Hematopoietic multipotent progenitor cell treated with erythropoietin and hydrocortisone succinate and interleukin-3 and kit ligand, for 4 days (in vitro differentiated cells): ENCODE measurements around the gene CDHR1.

Experiments used
- DNase-seq: peaks from one replicate; pipeline ENCODE4 v3.0.0-alpha.2; 2015

Gene CDHR1

GRCh38 chr10:84236807-84237198, 42.5 kb downstream of the CDHR1 start:
- DNase-seq = no peak

GRCh38 chr10:84237199-84238051, 43.1 kb downstream of the CDHR1 start:
- DNase-seq = peak; percentile 18

- no peak for DNase-seq
Measured at GRCh38 chr10:84238909-84239308, 44.6 kb downstream of the CDHR1 start.

GRCh38 chr10:84241185-84241790, 47.0 kb downstream of the CDHR1 start, which contains the start of gene LRIT1:
Gene LRIT1, minus strand, starts transcription at chr10:84241546. Its CDS starts 107 bp downstream, at chr10:84241439.
- DNase-seq = no peak

- DNase-seq = no peak
Measured at GRCh38 chr10:84243759-84244158, 49.4 kb downstream of the CDHR1 start.

GRCh38 chr10:84244651-84245270, 50.4 kb downstream of the CDHR1 start, which contains the start of gene RGR:
Gene RGR, plus strand, starts transcription at chr10:84245053. Its CDS starts 38 bp downstream, at chr10:84245091.
- no peak for DNase-seq

- DNase-seq = no peak
Measured at GRCh38 chr10:84247496-84247895, 53.2 kb downstream of the CDHR1 start.

- no peak for DNase-seq
Measured at GRCh38 chr10:84248794-84249193, 54.5 kb downstream of the CDHR1 start.

GRCh38 chr10:84254552-84255478, 60.5 kb downstream of the CDHR1 start:
- no peak for DNase-seq

- DNase-seq = peak; percentile 72
Measured at GRCh38 chr10:84256510-84257342, 62.4 kb downstream of the CDHR1 start.

GRCh38 chr10:84257343-84258020, 63.1 kb downstream of the CDHR1 start:
- no peak for DNase-seq

GRCh38 chr10:84258034-84258695, 63.8 kb downstream of the CDHR1 start:
- no peak for DNase-seq

- DNase-seq = no peak
Measured at GRCh38 chr10:84261236-84261915, 67.0 kb downstream of the CDHR1 start.

GRCh38 chr10:84262190-84262956, 68.0 kb downstream of the CDHR1 start:
- no peak for DNase-seq

GRCh38 chr10:84263716-84264115, 69.4 kb downstream of the CDHR1 start:
- DNase-seq = no peak

GRCh38 chr10:84264611-84265141, 70.3 kb downstream of the CDHR1 start:
- peak; percentile 80 for DNase-seq

- no peak for DNase-seq
Measured at GRCh38 chr10:84265418-84265817, 71.1 kb downstream of the CDHR1 start.

- DNase-seq = peak; percentile 63
Measured at GRCh38 chr10:84267503-84268126, 73.3 kb downstream of the CDHR1 start.
